IPS DF 4.7 (cell line): ENCODE measurements around the gene HELZ2.
A peak's percentile ranks its signal among the peaks of the same experiment; 100 is the strongest.

Source experiments
- DNase-seq: peaks from one replicate; pipeline ENCODE4 v3.0.0-alpha.2; 2013; ENCODE audit warnings: low spot score; ENCODE audit errors: extremely low read depth

HELZ2 gene

GRCh38 chr20:63540417-63541186, 33.4 kb downstream of the HELZ2 start:
- no peak for DNase-seq

- DNase-seq: no peak
These were observed 34.3 kb downstream of the HELZ2 start for GRCh38 chr20:63539441-63540370.

DNA sequence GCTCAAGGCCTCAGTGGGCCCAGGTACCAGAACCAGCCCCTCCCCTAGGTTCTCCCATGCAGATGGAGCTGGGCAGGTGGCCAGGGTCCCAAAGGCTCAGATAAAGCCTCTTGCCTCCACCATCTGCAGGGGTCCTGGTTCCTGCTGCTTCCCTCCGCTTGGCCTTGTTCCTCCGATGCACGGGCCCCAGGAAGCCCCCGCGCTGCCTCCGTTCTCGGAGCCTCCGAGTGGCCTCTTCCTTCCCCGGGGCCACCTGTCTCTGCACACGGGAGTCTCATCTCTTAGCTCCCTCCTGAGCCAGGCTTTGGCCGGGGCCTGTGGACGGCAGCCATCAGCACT, 35.0 kb downstream of the HELZ2 start:
- DNase-seq: no peak

DNA sequence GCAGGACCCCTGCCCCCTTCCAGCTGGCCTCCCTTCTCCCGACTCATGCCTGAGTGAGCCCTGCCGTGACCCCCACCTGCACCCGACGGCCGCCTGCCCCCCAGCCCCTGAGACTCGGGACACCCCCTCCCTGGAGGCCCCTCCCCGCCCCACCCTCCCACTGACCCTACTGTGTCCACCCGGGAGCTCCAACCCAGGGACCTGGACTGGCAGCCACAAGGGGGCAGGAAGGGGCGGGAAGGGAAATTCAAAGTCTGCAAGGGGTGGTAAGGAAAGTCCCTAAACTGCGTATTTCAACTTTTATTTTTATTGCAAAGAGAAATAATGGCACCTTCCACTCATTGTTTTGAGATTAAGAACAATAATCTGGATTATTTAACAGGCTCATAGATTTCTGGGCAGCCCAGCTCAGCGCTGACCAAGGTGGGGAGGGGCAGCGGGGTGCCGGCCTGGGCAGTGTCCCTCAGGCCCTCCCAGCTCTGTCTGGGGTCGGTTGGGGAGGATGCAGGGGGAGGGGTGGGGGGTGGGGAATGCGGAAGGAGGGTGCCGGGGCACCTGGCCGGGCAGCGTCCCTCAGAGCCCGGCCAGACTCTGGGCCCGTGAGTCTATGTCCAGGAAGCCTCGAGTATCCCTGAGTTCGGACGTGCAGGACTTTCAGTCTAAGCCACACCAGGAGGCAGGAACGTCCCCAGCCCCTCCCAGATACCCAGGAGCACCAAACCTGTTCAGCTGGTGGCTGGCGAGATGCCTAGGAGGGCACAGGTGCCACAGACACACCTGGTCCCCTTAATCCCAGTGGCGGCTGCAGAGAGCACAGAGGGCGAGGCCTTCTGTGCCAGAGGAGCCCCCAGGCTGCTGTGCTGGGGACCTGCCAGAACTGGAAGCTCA, 35.6 kb downstream of the HELZ2 start:
- no peak for DNase-seq

DNA sequence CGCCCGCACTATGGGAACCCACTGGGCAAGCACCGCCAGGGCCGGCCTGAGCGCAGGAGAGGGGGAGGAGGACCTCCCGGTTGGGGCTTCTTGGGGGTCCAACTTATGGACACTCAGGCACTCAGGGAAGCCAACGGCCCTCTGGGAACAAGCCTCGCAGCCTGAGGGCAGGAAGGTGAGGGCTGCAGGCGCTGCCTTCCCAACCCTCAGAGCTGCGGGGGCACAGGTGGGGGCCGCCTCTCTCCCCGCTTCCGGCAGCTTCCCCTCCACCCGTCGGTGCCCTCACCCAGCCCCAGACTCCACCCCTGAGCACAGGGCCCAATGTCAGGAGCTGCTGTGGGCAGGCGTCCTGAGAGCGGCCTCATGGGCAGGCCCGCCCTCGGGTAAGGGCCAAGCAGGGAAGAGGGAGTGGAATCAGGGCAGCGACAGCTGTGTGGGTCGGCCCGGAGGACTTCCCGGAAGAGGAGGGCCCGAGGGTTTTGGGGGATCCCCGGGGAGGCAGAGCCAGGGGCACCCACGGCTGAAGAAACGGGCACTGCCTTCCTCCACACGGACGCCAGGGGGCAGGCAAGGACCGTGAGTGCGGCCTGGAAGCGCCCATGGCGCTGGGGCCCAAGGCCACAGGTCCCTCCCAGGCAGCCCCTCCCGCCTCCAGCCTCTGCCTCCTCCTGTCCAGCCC, 36.4 kb downstream of the HELZ2 start:
- peak; percentile 58 for DNase-seq

- DNase-seq: no peak
These were observed 37.0 kb downstream of the HELZ2 start, which contains the start of gene PTK6 for GRCh38 chr20:63536997-63537524. Gene PTK6, minus strand, starts transcription at chr20:63537376. Its CDS starts 62 bp downstream, at chr20:63537314.

GRCh38 chr20:63536241-63536977, 37.6 kb downstream of the HELZ2 start:
- no peak for DNase-seq

GRCh38 chr20:63534831-63535651, 39.0 kb downstream of the HELZ2 start:
- no peak for DNase-seq

DNA sequence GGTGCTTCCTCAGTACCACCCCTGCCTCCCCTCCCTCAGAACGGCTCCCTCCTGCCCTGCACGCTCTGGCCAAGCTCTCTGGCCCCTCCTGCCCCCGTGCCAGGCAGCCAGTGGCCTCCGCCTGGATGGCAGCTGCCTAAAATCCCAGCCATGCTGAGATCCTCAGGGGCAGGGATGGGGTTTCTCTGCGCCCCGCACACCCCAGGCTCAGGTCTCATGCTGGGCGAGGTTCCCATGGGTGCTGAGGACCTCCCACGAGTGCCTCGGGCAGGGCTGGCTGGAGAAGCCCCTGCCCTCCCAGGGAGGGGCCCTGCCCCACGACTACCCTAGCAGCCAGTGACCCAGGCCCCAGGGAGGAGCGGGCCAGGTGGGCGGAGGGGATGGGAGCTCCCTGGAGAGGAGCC, 39.6 kb downstream of the HELZ2 start:
- DNase-seq: no peak

DNA sequence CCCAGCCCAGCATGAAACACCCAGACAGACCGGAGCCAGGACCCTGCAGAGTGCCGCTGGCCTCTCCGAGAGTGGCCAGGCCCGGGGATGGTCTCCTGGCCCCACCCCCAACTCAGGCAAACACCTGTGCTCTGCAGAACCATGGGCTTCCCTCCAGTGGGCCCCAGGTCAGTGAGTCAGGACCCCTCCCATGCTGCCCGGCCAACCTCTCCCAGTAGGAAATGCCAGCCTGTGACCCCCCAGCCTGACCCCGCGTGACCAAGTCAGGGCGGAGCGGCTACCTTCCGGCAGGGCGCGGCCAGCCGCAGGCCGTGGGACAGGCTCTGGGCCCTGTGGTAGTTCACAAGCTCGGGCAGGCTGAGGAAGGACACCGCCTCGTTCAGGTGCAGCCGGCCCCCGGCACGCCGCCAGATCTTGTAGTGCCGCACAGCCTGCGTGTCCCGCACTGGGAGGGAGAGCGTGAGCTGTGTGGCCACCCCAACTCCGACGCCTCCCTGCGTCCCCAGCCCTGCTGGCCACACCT, 40.1 kb downstream of the HELZ2 start:
- no peak for DNase-seq

GRCh38 chr20:63533388-63533787, 40.7 kb downstream of the HELZ2 start:
- DNase-seq: no peak

DNA sequence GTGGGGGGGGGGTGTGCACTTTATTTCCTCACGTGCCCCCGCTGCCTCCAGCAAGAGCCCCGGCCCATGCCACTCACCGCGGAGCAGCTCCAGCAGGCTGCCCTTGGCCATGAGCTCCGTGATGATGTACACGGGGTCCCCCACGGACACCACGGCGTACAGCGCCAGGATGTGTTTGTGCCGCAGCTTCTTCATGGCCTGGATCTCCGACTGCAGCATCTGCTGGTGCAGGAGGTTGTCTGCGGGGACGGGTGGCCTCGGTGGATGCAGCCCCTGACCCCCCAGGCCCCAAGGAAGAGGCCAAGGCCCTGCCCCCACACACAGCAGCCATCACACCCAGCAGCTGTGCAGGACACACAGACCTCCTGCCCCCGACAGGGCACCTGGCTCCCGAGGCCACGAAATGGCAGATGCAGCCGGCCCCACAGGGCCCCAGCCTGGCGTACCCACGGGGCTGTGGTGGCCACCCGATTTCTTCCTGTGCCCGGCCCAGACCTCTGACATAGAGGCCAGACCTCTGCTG, 41.5 kb downstream of the HELZ2 start:
- no peak for DNase-seq

DNA sequence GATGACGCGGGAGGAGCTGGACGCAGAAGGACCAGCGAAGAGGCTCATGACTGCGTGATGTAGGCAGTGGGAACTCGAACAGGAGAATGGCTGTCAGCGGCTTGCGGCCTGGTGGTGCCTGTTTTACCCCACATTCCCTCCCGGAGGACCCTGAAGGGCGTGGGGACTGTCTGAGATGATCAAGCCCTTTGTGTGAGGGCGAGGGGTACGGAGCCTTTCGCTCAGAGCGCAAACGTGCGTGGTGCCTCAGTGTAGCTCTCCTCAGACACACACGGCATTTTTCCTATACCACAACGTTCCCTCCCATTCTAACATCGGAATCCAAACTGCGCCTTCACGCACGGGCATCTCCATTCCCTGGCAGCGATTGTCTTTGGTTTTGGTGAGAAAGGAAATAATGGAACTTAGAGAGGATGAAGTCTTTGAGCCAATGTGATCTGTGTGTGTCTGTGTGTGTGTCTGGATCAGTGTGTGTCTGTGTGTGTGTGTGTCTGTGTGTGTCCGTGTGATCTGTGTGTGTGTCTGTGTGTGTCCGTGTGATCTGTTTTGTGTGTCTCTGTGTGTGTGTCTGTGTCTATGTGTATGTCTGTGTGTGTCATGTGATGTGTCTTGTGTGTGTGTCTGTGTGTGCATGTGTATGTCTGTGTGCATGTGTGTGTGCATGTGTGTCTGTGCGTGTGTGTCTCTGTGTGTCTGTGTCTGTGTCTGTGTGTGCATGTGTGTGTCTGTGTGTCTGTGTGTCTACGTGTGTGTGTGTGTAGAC, 42.2 kb downstream of the HELZ2 start:
- no peak for DNase-seq

- no peak for DNase-seq
These were observed 43.3 kb downstream of the HELZ2 start for GRCh38 chr20:63530788-63531160.

GRCh38 chr20:63529861-63530787, 43.9 kb downstream of the HELZ2 start:
- no peak for DNase-seq

GRCh38 chr20:63529180-63529860, 44.7 kb downstream of the HELZ2 start:
- DNase-seq: no peak
